SK-N-SH treated with all-trans-retinoic acid at 6 μM for 48 hours (cell line): Measurements from ENCODE around the gene CNGB1.

Source experiments
- ATAC-seq: fragments of 200-7000 bp; cut with Tn5 transposase; 3 replicates; pipeline ENCODE4 v1.9.1; 2020; ENCODE audit warnings: mild to moderate bottlenecking, moderate library complexity
- ARNTL ChIP-seq: fragments of 450-650 bp; formaldehyde crosslinking; IDR thresholded peaks from 2 replicates; pipeline ENCODE4 v1.5.0; 2020; ENCODE audit warnings: low read depth, mild to moderate bottlenecking, moderate library complexity, borderline replicate concordance
- BACH2 ChIP-seq: fragments of 250-450 bp; sonication (Bioruptor Pico); IDR thresholded peaks from 2 replicates; pipeline ENCODE4 v1.9.0; 2021; ENCODE audit warnings: mild to moderate bottlenecking, borderline replicate concordance
- CSDC2 ChIP-seq: fragments of 250-450 bp; sonication (Bioruptor Pico); IDR thresholded peaks from 2 replicates; pipeline ENCODE4 v1.5.0; 2020; ENCODE audit warnings: mild to moderate bottlenecking, moderate library complexity
- CSRNP3 ChIP-seq: fragments of 250-450 bp; sonication (Bioruptor Pico); IDR thresholded peaks from 2 replicates; pipeline ENCODE4 v1.5.1; 2021; ENCODE audit warnings: mild to moderate bottlenecking, moderate library complexity
- ESRRG ChIP-seq: fragments of 250-450 bp; sonication (Bioruptor Pico); IDR thresholded peaks from 2 replicates; pipeline ENCODE4 v1.6.1; 2021; ENCODE audit warnings: mild to moderate bottlenecking
- GLIS3 ChIP-seq: fragments of 250-450 bp; sonication (Bioruptor Pico); IDR thresholded peaks from 2 replicates; pipeline ENCODE4 v1.5.0; 2020; ENCODE audit warnings: mild to moderate bottlenecking, moderate library complexity
- ISL1 ChIP-seq: fragments of 250-450 bp; sonication (Bioruptor Pico); IDR thresholded peaks from 2 replicates; pipeline ENCODE4 v2.1.2; 2022; ENCODE audit warnings: mild to moderate bottlenecking, moderate library complexity
- PATZ1 ChIP-seq: fragments of 250-450 bp; sonication (Bioruptor Pico); IDR thresholded peaks from 2 replicates; pipeline ENCODE4 v1.8.0; 2020; ENCODE audit warnings: mild to moderate bottlenecking, moderate library complexity, borderline replicate concordance
- PPARA ChIP-seq: fragments of 250-450 bp; sonication (Bioruptor Pico); IDR thresholded peaks from 2 replicates; pipeline ENCODE4 v1.5.0; 2020; ENCODE audit warnings: mild to moderate bottlenecking, borderline replicate concordance
- RARB ChIP-seq: fragments of 250-450 bp; sonication (Bioruptor Pico); IDR thresholded peaks from 2 replicates; pipeline ENCODE4 v1.8.0; 2021; ENCODE audit warnings: mild to moderate bottlenecking, moderate library complexity
- TCF4 ChIP-seq: fragments of 250-450 bp; sonication (Bioruptor Pico); IDR thresholded peaks from 2 replicates; pipeline ENCODE4 v1.8.0; 2021; ENCODE audit warnings: mild to moderate bottlenecking, moderate library complexity, borderline replicate concordance
- TSHZ2 ChIP-seq: fragments of 250-450 bp; sonication (Bioruptor Pico); IDR thresholded peaks from 2 replicates; pipeline ENCODE4 v1.5.0; 2020; ENCODE audit warnings: mild to moderate bottlenecking, moderate library complexity
- ZC3H10 ChIP-seq: fragments of 250-450 bp; sonication (Bioruptor Pico); IDR thresholded peaks from 2 replicates; pipeline ENCODE4 v1.5.1; 2021; ENCODE audit warnings: mild to moderate bottlenecking, moderate library complexity
- ZFP3 ChIP-seq: fragments of 250-450 bp; sonication (Bioruptor Pico); IDR thresholded peaks from 2 replicates; pipeline ENCODE4 v1.5.0; 2020; ENCODE audit warnings: mild to moderate bottlenecking, moderate library complexity
- ZFP30 ChIP-seq: fragments of 450-650 bp; formaldehyde crosslinking; IDR thresholded peaks from 2 replicates; pipeline ENCODE4 v1.5.0; 2022; ENCODE audit warnings: mild to moderate bottlenecking, moderate library complexity
- ZNF565 ChIP-seq: fragments of 450-650 bp; formaldehyde crosslinking; conservative IDR thresholded peaks from 2 replicates; pipeline ENCODE4 v1.5.0; 2020; ENCODE audit warnings: low read depth, mild to moderate bottlenecking, moderate library complexity
- ZNF70 ChIP-seq: fragments of 450-650 bp; formaldehyde crosslinking; IDR thresholded peaks from 2 replicates; pipeline ENCODE4 v1.5.0; 2020; ENCODE audit warnings: mild to moderate bottlenecking, moderate library complexity
- ZNF8 ChIP-seq: fragments of 450-650 bp; formaldehyde crosslinking; IDR thresholded peaks from 2 replicates; pipeline ENCODE4 v1.5.0; 2020; ENCODE audit warnings: mild to moderate bottlenecking, moderate library complexity

CNGB1 gene

GRCh38 chr16:57893559-57894389 is 77.2 kb downstream of the CNGB1 start:
- ATAC-seq: no peak
- TF ChIP-seq ZNF8 (CRISPR knock-in tag): no peak
- TF ChIP-seq RARB (CRISPR knock-in tag): no peak
- no peak for TF ChIP-seq ZFP30
- no peak for TF ChIP-seq ISL1 (CRISPR knock-in tag)
- no peak for TF ChIP-seq CSRNP3 (CRISPR knock-in tag)
- TF ChIP-seq PATZ1 (CRISPR knock-in tag): no peak
- TF ChIP-seq TCF4 (CRISPR knock-in tag): no peak
- TF ChIP-seq ESRRG: no peak
- no peak for TF ChIP-seq PPARA (CRISPR knock-in tag)
- no peak for TF ChIP-seq ZC3H10 (CRISPR knock-in tag)
- no peak for TF ChIP-seq ZFP3 (CRISPR knock-in tag)
- no peak for TF ChIP-seq ARNTL (CRISPR knock-in tag)

GRCh38 chr16:57893217-57893558 is 77.7 kb downstream of the CNGB1 start:
- no peak for TF ChIP-seq PATZ1 (CRISPR knock-in tag)
- no peak for TF ChIP-seq ISL1 (CRISPR knock-in tag)
- no peak for TF ChIP-seq CSRNP3 (CRISPR knock-in tag)
- no peak for TF ChIP-seq ZNF8 (CRISPR knock-in tag)
- no peak for TF ChIP-seq RARB (CRISPR knock-in tag)
- no peak for TF ChIP-seq TCF4 (CRISPR knock-in tag)
- ATAC-seq: no peak

- no peak for ATAC-seq
- TF ChIP-seq PATZ1 (CRISPR knock-in tag): no peak
- no peak for TF ChIP-seq ZNF70
- TF ChIP-seq TCF4 (CRISPR knock-in tag): no peak
- TF ChIP-seq ZNF565 (CRISPR knock-in tag): no peak
- no peak for TF ChIP-seq ISL1 (CRISPR knock-in tag)
- TF ChIP-seq CSDC2 (CRISPR knock-in tag): no peak
- no peak for TF ChIP-seq ZNF8 (CRISPR knock-in tag)
- TF ChIP-seq ZFP30: no peak
- no peak for TF ChIP-seq TSHZ2 (CRISPR knock-in tag)
- TF ChIP-seq GLIS3 (CRISPR knock-in tag): no peak
- no peak for TF ChIP-seq ARNTL (CRISPR knock-in tag)
- no peak for TF ChIP-seq BACH2 (CRISPR knock-in tag)
- TF ChIP-seq, all 23 proteins: peak for 0
Measured at GRCh38 chr16:57892447-57893096, 78.4 kb downstream of the CNGB1 start.
